H1 (cell line): ENCODE results near the gene ELAVL2. TPM values are rescaled to one million over a fixed set of nuclear protein-coding genes. Genes with fewer than 3 reads are reported as not detected.
A peak's percentile ranks its signal among the peaks of the same experiment; 100 is the strongest.

Source experiments
- POLR2A ChIP-seq, 2 experiments: IDR thresholded peaks; 1 replicate in 1 of 2; 2 replicates in 1 of 2; pipeline ENCODE4 v1.6.1; 2011; ENCODE audit warnings: low read depth in 2 of 2, low read length in 2 of 2, mild to moderate bottlenecking in 2 of 2; ENCODE audit errors: control extremely low read depth in 1 of 2
- SIRT6 ChIP-seq: IDR thresholded peaks from one replicate; pipeline ENCODE4 v1.7.1; 2012; ENCODE audit warnings: low read length, inconsistent platforms
- polyA plus RNA-seq, 7 experiments: library from polyadenylated mRNA; depleted of rRNA in 3 of 7; stranded (reverse) in 5 of 7; unstranded in 2 of 7; fragments of >200 nt in 5 of 7; fragments of 200-250 nt in 2 of 7; gene quantifications; 1 replicate in 5 of 7; 2 replicates in 1 of 7; 4 replicates in 1 of 7; pipeline versions ENCODE4 v1.2.1 to v1.2.3, GENCODE V29; 2011 to 2013; ENCODE audit warnings: missing spikeins in 2 of 7, mixed read lengths in 2 of 7
- total RNA-seq: library from RNA; stranded (reverse); fragmentation: NEBNext Ultra II Directional; extraction: Animal tissue kit (Norgen Biotek cat#: 25700); gene quantifications from 2 replicates; pipeline ENCODE4 v1.2.1, GENCODE V29; 2021
- TF ChIP-seq, protein P1 (sequence below): fragments of 300-600 bp; sonication (generic); IDR thresholded peaks from 2 replicates; pipeline ENCODE4 v1.7.1; 2012; ENCODE audit warnings: low read length, moderate library complexity, mild to moderate bottlenecking, inconsistent platforms; ENCODE audit not compliant: insufficient replicate concordance

The ELAVL2 gene
- total and polyA plus RNA-seq, 2 of the 8 experiments (the other 6 are each of a cell fraction or from before 2014, with no cell fraction given): 4.9 to 21.9 TPM

DNA sequence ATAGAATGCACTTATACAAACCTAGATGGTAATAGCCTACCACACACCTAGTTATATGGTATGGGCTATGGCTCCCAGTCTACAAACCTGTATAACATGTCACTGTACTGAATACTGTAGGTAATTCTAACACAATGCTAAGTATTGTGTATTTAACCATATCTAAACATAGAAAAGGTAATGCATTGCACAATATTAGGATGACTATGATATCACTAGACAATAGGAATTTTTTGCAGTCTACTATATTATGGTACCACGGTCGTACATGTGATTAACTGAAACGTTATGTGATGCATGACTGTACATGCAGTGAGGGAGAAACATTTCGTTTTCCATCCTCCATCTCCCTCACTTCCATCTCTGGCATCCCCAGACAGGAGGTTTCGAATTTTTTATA lies 130.5 kb downstream of the ELAVL2 start (continued):
- TF ChIP-seq, protein P1, sequence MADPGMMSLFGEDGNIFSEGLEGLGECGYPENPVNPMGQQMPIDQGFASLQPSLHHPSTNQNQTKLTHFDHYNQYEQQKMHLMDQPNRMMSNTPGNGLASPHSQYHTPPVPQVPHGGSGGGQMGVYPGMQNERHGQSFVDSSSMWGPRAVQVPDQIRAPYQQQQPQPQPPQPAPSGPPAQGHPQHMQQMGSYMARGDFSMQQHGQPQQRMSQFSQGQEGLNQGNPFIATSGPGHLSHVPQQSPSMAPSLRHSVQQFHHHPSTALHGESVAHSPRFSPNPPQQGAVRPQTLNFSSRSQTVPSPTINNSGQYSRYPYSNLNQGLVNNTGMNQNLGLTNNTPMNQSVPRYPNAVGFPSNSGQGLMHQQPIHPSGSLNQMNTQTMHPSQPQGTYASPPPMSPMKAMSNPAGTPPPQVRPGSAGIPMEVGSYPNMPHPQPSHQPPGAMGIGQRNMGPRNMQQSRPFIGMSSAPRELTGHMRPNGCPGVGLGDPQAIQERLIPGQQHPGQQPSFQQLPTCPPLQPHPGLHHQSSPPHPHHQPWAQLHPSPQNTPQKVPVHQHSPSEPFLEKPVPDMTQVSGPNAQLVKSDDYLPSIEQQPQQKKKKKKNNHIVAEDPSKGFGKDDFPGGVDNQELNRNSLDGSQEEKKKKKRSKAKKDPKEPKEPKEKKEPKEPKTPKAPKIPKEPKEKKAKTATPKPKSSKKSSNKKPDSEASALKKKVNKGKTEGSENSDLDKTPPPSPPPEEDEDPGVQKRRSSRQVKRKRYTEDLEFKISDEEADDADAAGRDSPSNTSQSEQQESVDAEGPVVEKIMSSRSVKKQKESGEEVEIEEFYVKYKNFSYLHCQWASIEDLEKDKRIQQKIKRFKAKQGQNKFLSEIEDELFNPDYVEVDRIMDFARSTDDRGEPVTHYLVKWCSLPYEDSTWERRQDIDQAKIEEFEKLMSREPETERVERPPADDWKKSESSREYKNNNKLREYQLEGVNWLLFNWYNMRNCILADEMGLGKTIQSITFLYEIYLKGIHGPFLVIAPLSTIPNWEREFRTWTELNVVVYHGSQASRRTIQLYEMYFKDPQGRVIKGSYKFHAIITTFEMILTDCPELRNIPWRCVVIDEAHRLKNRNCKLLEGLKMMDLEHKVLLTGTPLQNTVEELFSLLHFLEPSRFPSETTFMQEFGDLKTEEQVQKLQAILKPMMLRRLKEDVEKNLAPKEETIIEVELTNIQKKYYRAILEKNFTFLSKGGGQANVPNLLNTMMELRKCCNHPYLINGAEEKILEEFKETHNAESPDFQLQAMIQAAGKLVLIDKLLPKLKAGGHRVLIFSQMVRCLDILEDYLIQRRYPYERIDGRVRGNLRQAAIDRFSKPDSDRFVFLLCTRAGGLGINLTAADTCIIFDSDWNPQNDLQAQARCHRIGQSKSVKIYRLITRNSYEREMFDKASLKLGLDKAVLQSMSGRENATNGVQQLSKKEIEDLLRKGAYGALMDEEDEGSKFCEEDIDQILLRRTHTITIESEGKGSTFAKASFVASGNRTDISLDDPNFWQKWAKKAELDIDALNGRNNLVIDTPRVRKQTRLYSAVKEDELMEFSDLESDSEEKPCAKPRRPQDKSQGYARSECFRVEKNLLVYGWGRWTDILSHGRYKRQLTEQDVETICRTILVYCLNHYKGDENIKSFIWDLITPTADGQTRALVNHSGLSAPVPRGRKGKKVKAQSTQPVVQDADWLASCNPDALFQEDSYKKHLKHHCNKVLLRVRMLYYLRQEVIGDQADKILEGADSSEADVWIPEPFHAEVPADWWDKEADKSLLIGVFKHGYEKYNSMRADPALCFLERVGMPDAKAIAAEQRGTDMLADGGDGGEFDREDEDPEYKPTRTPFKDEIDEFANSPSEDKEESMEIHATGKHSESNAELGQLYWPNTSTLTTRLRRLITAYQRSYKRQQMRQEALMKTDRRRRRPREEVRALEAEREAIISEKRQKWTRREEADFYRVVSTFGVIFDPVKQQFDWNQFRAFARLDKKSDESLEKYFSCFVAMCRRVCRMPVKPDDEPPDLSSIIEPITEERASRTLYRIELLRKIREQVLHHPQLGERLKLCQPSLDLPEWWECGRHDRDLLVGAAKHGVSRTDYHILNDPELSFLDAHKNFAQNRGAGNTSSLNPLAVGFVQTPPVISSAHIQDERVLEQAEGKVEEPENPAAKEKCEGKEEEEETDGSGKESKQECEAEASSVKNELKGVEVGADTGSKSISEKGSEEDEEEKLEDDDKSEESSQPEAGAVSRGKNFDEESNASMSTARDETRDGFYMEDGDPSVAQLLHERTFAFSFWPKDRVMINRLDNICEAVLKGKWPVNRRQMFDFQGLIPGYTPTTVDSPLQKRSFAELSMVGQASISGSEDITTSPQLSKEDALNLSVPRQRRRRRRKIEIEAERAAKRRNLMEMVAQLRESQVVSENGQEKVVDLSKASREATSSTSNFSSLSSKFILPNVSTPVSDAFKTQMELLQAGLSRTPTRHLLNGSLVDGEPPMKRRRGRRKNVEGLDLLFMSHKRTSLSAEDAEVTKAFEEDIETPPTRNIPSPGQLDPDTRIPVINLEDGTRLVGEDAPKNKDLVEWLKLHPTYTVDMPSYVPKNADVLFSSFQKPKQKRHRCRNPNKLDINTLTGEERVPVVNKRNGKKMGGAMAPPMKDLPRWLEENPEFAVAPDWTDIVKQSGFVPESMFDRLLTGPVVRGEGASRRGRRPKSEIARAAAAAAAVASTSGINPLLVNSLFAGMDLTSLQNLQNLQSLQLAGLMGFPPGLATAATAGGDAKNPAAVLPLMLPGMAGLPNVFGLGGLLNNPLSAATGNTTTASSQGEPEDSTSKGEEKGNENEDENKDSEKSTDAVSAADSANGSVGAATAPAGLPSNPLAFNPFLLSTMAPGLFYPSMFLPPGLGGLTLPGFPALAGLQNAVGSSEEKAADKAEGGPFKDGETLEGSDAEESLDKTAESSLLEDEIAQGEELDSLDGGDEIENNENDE: no peak
- TF ChIP-seq POLR2A (IDR thresholded peaks at IDR 0.05; ENCODE audit: control extremely low read depth in 1 of 2, low read depth in 2 of 2, low read length in 2 of 2): peak in 1 of 2 experiments; percentile 3; a peak in 1 of 3 replicates
- no peak for TF ChIP-seq SIRT6
